Panc1 (cell line): ENCODE data around the gene KDM1A. TPM values are rescaled to one million over a fixed set of nuclear protein-coding genes. Genes with fewer than 3 reads are reported as not detected.

Experiments
- ATAC-seq: fragments of 200-7000 bp; cut with Tn5 transposase; 2 replicates; pipeline ENCODE4 v1.9.1; 2020; ENCODE audit warnings: mild to moderate bottlenecking, moderate library complexity
- BruUV-seq: library from RNA; stranded (reverse); fragments of 400-500 nt; replicated peaks from 2 replicates; lab custom pipeline; 2021; lab: Mats Ljungman, UMichigan
- CTCF ChIA-PET: fragments of 300-600 bp; sonication (Branson Sonifier 250); formaldehyde crosslinking; loops from one replicate; lab custom pipeline; 2022; ENCODE audit warnings: antibody characterized with exemption; lab: Charles Lee
- POLR2A ChIA-PET: fragments of 300-600 bp; sonication (Branson Sonifier 250); formaldehyde crosslinking; loops from one replicate; lab custom pipeline; 2022; ENCODE audit warnings: antibody characterized with exemption; lab: Charles Lee
- DNase-seq: peaks from one replicate; pipeline ENCODE4 v3.0.0-alpha.2; 2010; ENCODE audit warnings: low read depth, low spot score
- H3K27ac ChIP-seq: 2 replicates; pipeline ENCODE4 v1.5.1; 2011; ENCODE audit warnings: mild to moderate bottlenecking, low read length, inconsistent platforms
- H3K27me3 ChIP-seq: fragments of 200-500 bp; sonication (Bioruptor generic); 2 replicates; pipeline ENCODE4 v1.6.0; 2014; ENCODE audit warnings: low read length, inconsistent platforms; ENCODE audit not compliant: control insufficient read depth, insufficient read depth
- H3K36me3 ChIP-seq: fragments of 200-500 bp; sonication (Bioruptor generic); 2 replicates; pipeline ENCODE4 v1.5.1; 2014; ENCODE audit warnings: inconsistent platforms, mild to moderate bottlenecking, low read length, moderate library complexity; ENCODE audit not compliant: control insufficient read depth, insufficient read depth
- H3K4me1 ChIP-seq: 2 replicates; pipeline ENCODE4 v1.5.1; 2011; ENCODE audit warnings: inconsistent platforms, mild to moderate bottlenecking, low read length, moderate library complexity; ENCODE audit not compliant: control insufficient read depth, insufficient read depth
- H3K4me3 ChIP-seq, 2 experiments: 2 replicates each; pipeline ENCODE4 v1.5.1; 2011 to 2012; ENCODE audit warnings: low read depth in 2 of 2, low read length in 2 of 2, mild to moderate bottlenecking in 2 of 2, inconsistent platforms in 1 of 2, moderate library complexity in 1 of 2
- H3K9me3 ChIP-seq: fragments of 200-500 bp; sonication (Bioruptor generic); 2 replicates; pipeline ENCODE4 v1.5.1; 2014; ENCODE audit warnings: low read depth, mild to moderate bottlenecking, inconsistent platforms, low read length, moderate library complexity; ENCODE audit not compliant: control insufficient read depth, insufficient read depth
- POLR2AphosphoS5 ChIP-seq: IDR thresholded peaks from 2 replicates; pipeline ENCODE4 v1.6.1; 2012; ENCODE audit warnings: mild to moderate bottlenecking, low read depth, low read length, moderate library complexity
- SIN3A ChIP-seq: IDR thresholded peaks from 2 replicates; pipeline ENCODE4 v1.6.1; 2012; ENCODE audit warnings: low read depth, mild to moderate bottlenecking, low read length, moderate library complexity, borderline replicate concordance; ENCODE audit not compliant: insufficient read depth
- TCF7L2 ChIP-seq: IDR thresholded peaks from 2 replicates; pipeline ENCODE4 v1.6.1; 2011; ENCODE audit warnings: mild to moderate bottlenecking, low read depth, low read length, inconsistent platforms
- in situ Hi-C: cut with HindIII; loops from 2 replicates; pipeline ENCODE4 v1.10.0; 2016; ENCODE audit warnings: low sequenced_read_pairs, low pct_unique_long_range_greater_than_20kb
- intact Hi-C: fragments of 100-400 bp; cut with micrococcal nuclease; formaldehyde crosslinking; loops from one replicate; pipeline ENCODE4 v1.10.0; 2022; ENCODE audit not compliant: unreplicated experiment
- total RNA-seq: library from RNA; stranded (reverse); gene quantifications from one replicate; pipeline ENCODE4 v1.2.1, GENCODE V29; 2021; ENCODE audit not compliant: unreplicated experiment
- TF ChIP-seq, protein P1 (sequence below), 2 experiments: IDR thresholded peaks; 2 replicates each; pipeline ENCODE4 v1.6.1; 2011 to 2012; ENCODE audit warnings: low read depth in 2 of 2, control low read depth in 1 of 2, low read length in 1 of 2, mild to moderate bottlenecking in 1 of 2, moderate library complexity in 1 of 2; ENCODE audit not compliant: insufficient read depth in 1 of 2
- TF ChIP-seq, protein P2 (sequence below): fragments of 450-650 bp; IDR thresholded peaks from 2 replicates; pipeline ENCODE4 v1.5.1; 2017; ENCODE audit warnings: mild to moderate bottlenecking

KDM1A gene
- total RNA-seq, 1 experiment from 2014 or later, result 120 TPM

DNA sequence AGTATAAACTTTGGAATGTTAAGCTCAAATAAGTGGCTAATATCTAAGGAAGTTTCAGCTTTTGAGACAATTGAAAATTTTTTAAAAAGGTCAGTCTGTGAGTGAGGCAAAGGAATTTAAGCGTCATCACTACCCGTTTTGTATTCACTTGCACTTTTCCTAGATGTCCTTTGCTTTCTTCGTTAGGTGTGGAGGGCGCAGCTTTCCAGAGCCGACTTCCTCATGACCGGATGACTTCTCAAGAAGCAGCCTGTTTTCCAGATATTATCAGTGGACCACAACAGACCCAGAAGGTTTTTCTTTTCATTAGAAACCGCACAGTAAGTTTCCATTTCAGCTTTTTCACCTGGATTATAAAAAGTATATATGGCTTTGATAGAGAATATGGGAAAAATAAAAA is 30.9 kb downstream of the KDM1A start:
- no peak for ATAC-seq
- Histone ChIP-seq H3K4me1 (no peaks in the 10 kb centered on the region), H3K4me3 (no peak overlapping the region), H3K27me3 (no peaks in the 10 kb centered on the region), H3K27ac (no peak overlapping the region), H3K36me3 (peaks cover 19% of the 10 kb centered on the region; the same call in 1 of the 2 replicates), H3K9me3 (no peaks in the 10 kb centered on the region)
- ChIA-PET CTCF (no interaction called here), POLR2A (no interaction called here)
- TF ChIP-seq TCF7L2 (no peak), SIN3A (no peak)
- BruUV-seq, result no TSS peak
- intact Hi-C loops, result no loop called here
- in situ Hi-C loops, result no loop called here
- DNase-seq, result no peak

DNA sequence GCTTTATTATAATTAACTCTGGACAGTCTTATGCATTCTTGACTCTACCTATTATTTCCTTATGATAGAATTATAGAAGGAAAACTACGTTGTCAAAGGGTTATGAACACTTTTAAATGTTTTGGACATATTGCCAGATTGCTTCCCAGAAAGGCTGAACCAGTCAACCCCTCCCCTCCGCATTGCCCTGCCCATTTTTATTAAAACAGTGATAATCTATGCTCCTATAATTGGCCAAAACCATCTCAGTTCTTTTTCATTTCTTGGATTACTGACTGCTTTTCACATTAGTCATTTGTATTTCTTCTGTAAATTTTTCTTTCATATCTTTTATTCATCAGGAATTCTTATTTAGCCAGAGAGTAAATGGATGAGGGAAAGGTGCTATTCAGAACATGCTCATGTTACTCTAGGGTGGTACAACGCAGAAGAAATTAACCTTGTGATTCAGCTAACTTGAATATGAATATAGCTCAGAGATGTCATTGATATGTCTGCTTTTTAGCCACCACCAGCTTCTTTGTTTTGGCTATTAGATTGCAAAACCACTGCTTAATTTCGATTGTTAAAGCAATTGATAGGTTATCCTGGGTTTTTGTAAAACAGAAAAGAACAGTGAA is 32.1 kb downstream of the KDM1A start:
- Histone ChIP-seq H3K4me3 (no peak overlapping the region), H3K9me3 (no peaks in the 10 kb centered on the region), H3K27ac (no peak overlapping the region), H3K27me3 (no peaks in the 10 kb centered on the region), H3K36me3 (peaks cover 31% of the 10 kb centered on the region), H3K4me1 (no peaks in the 10 kb centered on the region)
- DNase-seq (no peak), ATAC-seq (no peak)
- no TSS peak for BruUV-seq
- ChIA-PET CTCF (no interaction called here), POLR2A (no interaction called here)
- intact Hi-C loops (no loop called here), in situ Hi-C loops (no loop called here)
- TF ChIP-seq SIN3A (no peak), TCF7L2 (no peak)
- TF ChIP-seq, protein P1, sequence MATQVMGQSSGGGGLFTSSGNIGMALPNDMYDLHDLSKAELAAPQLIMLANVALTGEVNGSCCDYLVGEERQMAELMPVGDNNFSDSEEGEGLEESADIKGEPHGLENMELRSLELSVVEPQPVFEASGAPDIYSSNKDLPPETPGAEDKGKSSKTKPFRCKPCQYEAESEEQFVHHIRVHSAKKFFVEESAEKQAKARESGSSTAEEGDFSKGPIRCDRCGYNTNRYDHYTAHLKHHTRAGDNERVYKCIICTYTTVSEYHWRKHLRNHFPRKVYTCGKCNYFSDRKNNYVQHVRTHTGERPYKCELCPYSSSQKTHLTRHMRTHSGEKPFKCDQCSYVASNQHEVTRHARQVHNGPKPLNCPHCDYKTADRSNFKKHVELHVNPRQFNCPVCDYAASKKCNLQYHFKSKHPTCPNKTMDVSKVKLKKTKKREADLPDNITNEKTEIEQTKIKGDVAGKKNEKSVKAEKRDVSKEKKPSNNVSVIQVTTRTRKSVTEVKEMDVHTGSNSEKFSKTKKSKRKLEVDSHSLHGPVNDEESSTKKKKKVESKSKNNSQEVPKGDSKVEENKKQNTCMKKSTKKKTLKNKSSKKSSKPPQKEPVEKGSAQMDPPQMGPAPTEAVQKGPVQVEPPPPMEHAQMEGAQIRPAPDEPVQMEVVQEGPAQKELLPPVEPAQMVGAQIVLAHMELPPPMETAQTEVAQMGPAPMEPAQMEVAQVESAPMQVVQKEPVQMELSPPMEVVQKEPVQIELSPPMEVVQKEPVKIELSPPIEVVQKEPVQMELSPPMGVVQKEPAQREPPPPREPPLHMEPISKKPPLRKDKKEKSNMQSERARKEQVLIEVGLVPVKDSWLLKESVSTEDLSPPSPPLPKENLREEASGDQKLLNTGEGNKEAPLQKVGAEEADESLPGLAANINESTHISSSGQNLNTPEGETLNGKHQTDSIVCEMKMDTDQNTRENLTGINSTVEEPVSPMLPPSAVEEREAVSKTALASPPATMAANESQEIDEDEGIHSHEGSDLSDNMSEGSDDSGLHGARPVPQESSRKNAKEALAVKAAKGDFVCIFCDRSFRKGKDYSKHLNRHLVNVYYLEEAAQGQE (IDR thresholded peaks at IDR 0.05; ENCODE audit: insufficient read depth in 1 of 2, low read depth in 2 of 2, low read length in 1 of 2), result no peak

DNA sequence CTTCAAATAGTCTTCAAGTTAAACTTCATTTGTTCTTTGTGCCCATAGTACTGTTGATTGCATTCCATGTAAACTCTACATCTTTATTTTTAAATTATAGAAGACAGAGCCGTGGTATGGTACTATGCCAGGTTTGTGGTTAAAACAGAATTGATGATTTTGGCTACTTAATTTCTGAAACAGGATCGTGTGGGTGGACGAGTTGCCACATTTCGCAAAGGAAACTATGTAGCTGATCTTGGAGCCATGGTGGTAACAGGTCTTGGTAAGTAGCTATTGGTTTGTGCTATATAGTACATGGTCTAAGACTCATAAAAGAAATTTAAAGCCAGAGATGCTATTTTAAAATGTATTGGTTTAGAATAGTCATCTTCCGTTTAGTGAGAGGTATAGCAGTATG is 38.0 kb downstream of the KDM1A start:
- no peaks in the 10 kb centered on the region for H3K27me3 ChIP-seq
- H3K4me1 ChIP-seq, result no peaks in the 10 kb centered on the region
- ChIA-PET POLR2A (no interaction called here), CTCF (no interaction called here)
- no peaks in the 10 kb centered on the region for H3K9me3 ChIP-seq
- TF ChIP-seq, protein P2, sequence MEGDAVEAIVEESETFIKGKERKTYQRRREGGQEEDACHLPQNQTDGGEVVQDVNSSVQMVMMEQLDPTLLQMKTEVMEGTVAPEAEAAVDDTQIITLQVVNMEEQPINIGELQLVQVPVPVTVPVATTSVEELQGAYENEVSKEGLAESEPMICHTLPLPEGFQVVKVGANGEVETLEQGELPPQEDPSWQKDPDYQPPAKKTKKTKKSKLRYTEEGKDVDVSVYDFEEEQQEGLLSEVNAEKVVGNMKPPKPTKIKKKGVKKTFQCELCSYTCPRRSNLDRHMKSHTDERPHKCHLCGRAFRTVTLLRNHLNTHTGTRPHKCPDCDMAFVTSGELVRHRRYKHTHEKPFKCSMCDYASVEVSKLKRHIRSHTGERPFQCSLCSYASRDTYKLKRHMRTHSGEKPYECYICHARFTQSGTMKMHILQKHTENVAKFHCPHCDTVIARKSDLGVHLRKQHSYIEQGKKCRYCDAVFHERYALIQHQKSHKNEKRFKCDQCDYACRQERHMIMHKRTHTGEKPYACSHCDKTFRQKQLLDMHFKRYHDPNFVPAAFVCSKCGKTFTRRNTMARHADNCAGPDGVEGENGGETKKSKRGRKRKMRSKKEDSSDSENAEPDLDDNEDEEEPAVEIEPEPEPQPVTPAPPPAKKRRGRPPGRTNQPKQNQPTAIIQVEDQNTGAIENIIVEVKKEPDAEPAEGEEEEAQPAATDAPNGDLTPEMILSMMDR, result no peak
- TF ChIP-seq POLR2AphosphoS5 (no peak), TCF7L2 (no peak), SIN3A (no peak)
- TF ChIP-seq, protein P1 (IDR thresholded peaks at IDR 0.05; ENCODE audit: insufficient read depth in 1 of 2, low read depth in 2 of 2, low read length in 1 of 2), result no peak
- BruUV-seq, result no TSS peak
- H3K36me3 ChIP-seq, result peaks cover 40% of the 10 kb centered on the region
- H3K27ac ChIP-seq, result no peak overlapping the region
- DNase-seq, result no peak
- in situ Hi-C loops (no loop called here), intact Hi-C loops (no loop called here)
- ATAC-seq, result no peak
- no peak overlapping the region for H3K4me3 ChIP-seq
